Measurements from ENCODE around the gene C2CD3.

The C2CD3 gene

GRCh38 chr11:73982595-73982989 lies 188.2 kb downstream of the C2CD3 start, which contains the start of gene UCP2:
Gene UCP2, minus strand, starts transcription at chr11:73982843. Its CDS starts 4,465 bp downstream, at chr11:73978378.
- DNase-seq (ENCODE audit: low read depth, low spot score), result peak; percentile 33

GRCh38 chr11:73981051-73981805 lies 189.6 kb downstream of the C2CD3 start:
- DNase-seq (ENCODE audit: low read depth, low spot score), result no peak

DNA sequence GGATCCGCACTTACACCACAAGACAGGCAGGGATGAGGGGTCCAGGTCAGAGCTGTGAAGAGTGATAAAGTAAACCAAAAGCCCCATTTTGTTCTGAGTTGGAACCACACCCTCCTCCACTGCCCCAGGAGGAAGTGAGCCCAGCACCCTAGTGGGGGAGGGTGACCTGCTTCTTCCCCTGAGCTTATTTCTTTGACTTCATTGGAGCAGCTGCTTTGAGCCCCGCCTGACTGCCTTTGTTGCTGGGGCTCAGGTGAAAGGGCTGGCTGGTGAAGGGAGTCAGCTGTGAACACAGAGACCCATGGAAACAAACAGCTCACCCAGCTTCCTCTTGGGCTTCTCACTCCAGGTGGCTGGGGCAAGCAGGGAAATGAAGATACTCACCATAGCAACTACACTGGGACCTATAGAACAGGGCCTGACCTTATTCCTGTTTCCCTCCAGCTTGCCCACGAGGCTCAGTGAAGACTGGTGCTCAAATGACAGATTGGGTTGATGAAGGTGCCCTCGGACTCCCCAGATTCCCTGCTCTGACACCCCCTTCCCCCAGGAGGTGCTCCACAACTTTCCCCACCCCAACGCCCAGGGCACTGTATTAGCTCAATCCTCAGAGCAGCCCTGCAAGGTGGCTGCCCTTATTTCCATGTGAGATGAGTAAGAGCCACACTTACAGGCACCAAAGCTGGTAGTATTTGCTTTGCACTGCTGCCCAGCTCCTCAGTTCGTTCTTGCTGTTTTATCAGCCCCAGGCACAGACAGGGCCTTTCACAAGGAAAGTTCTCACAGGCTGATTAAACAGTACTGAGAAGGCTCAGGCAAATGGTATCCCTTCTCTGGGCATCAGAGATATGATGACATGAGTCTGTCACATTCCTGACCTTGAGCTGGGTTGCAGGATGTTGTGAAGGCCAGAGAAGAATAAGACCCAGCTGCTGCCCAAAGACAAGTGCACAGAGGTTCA lies 190.5 kb downstream of the C2CD3 start:
- no peak for DNase-seq (ENCODE audit: low read depth, low spot score)

GRCh38 chr11:73978576-73979086 lies 192.2 kb downstream of the C2CD3 start:
- DNase-seq (ENCODE audit: low read depth, low spot score), result no peak

GRCh38 chr11:73977856-73978519 lies 192.8 kb downstream of the C2CD3 start:
- DNase-seq (ENCODE audit: low read depth, low spot score), result no peak

- no peak for DNase-seq (ENCODE audit: low read depth, low spot score)
Observed at GRCh38 chr11:73976451-73977151, 194.2 kb downstream of the C2CD3 start.

DNA sequence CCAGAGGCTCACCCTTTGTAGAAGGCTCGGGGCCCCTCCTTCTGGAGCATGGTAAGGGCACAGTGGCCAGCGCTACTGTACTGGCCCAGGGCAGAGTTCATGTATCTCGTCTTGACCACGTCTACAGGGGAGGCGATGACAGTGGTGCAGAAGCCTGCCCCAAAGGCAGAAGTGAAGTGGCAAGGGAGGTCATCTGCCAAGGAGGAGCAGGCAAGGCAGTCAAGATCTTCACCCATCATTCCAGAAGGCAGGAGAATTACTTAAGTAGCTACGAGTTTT lies 195.4 kb downstream of the C2CD3 start:
- DNase-seq (ENCODE audit: low read depth, low spot score), result no peak

DNA sequence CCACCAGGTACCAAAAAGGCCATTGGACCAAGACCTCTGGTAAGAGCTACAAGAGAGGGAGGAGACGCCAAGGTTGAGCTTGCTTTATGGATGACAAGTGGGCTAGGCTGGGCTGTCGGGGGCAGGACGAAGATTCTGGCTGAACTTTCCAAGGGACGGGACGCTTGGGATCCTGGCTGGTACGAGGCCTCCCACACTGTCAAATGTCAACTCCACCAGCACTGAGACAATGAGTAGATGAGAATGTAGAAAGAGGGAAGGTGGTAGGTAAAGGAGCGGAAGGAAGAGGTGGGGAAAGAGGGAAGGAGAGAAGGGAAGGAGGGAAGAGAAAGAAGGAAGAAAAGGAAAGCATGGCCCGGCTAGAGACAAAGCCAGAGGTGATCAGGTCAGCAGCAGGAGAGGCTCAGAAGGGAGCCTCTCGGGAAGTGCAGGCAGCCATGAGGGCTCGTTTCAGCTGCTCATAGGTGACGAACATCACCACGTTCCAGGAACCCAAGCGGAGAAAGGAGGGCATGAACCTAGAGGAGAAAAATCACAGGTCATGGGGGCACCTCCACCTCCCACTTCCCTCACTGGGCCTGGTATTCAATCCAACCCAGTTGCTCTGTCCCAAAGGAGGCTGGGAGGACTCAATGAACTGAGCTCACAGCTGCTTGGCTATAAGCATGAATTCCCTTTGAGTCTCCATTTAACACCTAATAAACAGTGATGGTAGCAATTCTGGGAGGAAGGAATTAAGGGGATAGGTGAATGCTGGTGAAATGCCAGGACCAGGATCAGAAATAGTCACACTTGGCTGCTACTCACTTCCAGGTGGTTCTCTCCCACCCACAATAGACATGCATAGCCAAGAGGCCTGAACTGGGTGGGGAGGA lies 196.0 kb downstream of the C2CD3 start:
- no peak for DNase-seq (ENCODE audit: low read depth, low spot score)

DNA sequence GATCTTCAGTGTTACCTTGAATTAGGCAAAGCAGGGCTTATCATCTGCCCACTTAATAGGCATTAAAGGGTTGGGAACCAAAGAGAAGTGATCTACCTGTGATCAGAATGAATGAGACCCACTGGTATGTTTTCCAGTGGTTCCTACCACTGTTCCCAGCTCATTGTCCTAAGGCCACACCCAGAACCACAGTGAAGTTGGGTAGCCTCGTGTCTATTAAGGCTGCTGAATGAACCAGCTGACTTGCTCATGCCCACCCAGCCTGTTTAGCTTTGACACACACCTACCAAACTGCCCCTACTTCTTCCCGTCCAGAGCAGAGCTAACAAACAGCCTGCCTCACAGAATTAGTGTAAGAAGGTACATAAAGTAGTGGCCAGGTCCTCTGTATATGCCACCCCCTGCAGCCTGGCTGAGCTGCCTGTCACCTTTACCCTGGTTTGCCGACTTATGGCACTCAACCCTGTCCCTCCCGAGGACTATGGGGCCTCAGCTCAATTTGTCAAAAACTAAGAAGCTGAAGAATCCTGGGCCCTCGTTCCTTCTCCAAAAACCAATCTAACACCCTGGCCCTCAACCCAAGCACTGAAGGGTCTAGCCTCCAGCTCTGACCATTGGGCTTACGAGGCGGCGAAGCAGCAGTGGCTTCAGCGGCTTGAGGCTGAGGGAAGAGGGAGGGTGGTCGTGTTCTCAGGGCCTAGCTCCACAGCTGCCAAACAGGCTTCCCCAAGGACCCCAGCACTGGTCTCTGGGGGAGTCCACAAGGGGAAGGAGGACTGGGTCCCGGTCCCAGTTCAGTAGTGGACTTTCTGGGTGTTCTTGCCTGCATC lies 198.0 kb downstream of the C2CD3 start:
- no peak for DNase-seq (ENCODE audit: low read depth, low spot score)

DNA sequence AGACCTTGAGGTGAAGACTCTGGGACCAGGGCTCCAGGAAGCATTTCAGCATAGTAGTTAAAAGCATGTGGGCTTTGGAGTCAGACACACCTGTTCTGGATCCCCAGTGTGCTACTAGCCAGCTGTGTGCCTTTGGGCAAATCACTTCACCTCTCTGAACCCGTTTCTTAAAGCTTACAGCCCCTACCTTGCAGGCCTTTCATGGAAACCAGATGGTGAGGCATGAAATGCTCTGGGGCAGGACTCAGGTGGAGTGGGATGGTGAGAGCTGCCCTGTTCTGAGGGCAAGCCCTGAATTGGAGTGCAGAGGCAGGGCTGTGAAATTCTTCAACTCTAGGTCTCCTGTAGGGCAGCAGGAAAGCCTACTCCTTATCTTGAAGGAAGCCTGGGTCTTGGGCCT lies 198.6 kb downstream of the C2CD3 start:
- no peak for DNase-seq (ENCODE audit: low read depth, low spot score)

DNA sequence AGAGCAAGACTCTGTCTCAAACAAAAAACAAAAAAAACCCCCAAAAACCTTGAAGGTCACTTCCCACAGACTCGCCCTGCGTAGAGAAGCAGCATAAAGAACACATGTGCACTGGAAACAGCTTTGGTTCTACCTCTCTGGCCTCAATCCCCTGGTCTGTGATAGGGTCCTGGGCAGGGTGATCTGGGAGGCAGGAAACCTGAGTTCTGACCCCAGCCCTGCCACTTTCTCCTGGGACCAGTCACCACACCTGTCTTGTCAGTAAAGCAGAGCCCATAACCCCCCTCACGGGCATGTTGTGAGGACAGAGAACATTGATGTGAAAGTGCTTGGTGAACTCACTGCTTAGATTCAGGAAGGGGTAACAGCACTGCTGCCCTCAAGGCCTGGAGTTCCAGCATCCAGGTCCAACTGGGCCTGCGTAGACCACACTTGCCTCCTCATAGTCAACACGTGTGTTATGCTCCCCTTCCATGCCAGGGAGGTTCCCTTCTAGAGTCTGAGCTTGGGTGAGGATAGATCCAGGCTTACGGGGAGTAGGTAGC lies 199.6 kb downstream of the C2CD3 start:
- no peak for DNase-seq (ENCODE audit: low read depth, low spot score)

DNA sequence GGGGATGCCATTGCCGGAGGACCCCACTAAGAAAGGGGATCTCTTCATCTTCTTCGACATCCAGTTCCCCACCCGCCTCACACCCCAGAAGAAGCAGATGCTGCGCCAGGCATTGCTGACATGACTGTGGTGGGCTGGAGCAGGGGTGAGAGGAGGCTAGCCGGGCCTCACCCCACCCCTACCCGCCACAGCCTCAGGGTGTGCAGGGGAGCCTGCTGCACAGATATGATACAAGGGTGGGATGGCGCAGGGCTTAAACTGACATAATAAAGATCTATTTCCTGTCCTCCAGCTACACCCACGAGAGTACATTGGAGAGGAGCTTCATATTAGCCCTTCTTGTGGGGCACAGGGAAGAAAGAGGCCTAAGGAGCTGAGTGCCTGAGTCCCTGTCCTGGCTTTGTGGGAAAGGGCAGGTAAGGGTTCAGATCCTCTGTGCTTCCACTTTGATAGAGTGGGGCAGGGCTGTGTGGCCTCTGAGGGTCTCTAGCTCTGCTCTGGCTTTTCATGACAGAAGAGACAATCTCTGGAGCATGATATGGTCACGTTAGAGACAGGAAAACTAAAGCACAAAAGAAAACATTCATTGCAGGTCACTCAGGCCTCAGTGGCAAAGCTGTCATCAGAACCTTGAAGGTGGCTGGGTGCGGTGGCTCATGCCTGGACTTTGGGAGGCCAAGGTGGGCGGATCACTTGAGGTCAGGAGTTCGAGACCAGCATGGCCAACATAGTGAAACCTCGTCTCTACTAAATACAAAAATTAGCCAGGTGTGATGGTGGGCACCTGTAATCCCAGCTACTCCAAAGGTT lies 200.6 kb downstream of the C2CD3 start:
- no peak for DNase-seq (ENCODE audit: low read depth, low spot score)

DNA sequence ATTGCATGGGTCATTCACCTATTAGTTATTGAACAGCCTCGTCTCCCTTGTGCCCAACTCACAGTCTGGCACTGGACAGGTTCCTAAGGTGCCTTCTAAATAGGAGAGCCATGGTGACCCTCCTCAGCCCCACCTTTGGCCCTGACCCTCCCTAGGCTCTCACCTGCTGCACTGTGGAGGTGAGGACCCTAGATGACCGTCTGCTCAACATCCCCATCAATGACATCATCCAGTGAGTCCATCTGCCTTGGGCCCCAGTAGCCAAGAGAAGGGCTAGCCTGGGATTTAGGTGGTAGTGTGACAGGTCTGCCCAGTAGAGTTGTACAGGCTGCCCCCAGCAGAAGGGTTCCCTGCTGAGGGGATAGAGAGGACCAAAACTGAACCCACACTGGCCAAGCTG lies 201.7 kb downstream of the C2CD3 start:
- DNase-seq (ENCODE audit: low read depth, low spot score), result no peak

- no peak for DNase-seq (ENCODE audit: low read depth, low spot score)
Observed at GRCh38 chr11:73968356-73968966, 202.3 kb downstream of the C2CD3 start.

DNA sequence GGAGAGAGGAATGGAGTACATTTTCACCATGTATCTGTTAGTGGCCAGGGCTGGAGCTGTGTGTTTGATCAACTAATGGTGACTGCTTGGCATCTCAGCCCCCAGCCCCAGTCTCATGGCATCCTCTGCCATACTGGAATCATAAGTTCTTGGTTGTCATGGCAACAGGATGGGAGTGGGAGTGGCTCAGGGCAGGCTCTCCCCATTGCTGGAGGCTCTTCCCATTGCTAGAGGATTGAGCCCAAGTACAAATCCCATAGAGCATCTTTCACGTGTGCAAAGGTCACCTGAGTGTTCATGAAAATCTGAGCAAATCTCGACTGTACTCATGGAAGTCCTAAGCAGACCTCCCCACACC lies 205.1 kb downstream of the C2CD3 start:
- DNase-seq (ENCODE audit: low read depth, low spot score), result no peak

- no peak for DNase-seq (ENCODE audit: low read depth, low spot score)
Observed at GRCh38 chr11:73965076-73965763, 205.6 kb downstream of the C2CD3 start.

GRCh38 chr11:73963861-73964260 lies 206.9 kb downstream of the C2CD3 start:
- DNase-seq (ENCODE audit: low read depth, low spot score), result no peak

All from smooth muscle cell of the brain vasculature (primary cell).